Astrocyte (in vitro differentiated cells and primary cell): ENCODE results near the gene AKAP8.
"Not testable (repeated sequence)": the region's sequence is repeated elsewhere in the genome, so short reads cannot be mapped to it uniquely, and the experiment has no call there.

Source experiments
- CTCF ChIP-seq: IDR thresholded peaks from 2 replicates; pipeline ENCODE4 v1.5.1; 2011; ENCODE audit warnings: low read depth, mild to moderate bottlenecking, inconsistent platforms, low read length, moderate library complexity; ENCODE audit not compliant: insufficient read depth
- EZH2 ChIP-seq: IDR thresholded peaks from 2 replicates; pipeline ENCODE4 v1.6.1; 2012; ENCODE audit warnings: mild to moderate bottlenecking, low read length, inconsistent platforms; ENCODE audit not compliant: insufficient read depth

- TF ChIP-seq CTCF, EZH2: not testable (repeated sequence)
Observed at GRCh38 chr19:15360015-15360414, 19.6 kb downstream of the AKAP8 start.
